SK-N-SH treated with all-trans-retinoic acid at 6 μM for 48 hours (cell line): ENCODE data around the gene IFNGR1.

ENCODE experiments used
- ARNTL ChIP-seq: fragments of 450-650 bp; formaldehyde crosslinking; IDR thresholded peaks from 2 replicates; pipeline ENCODE4 v1.5.0; 2020; ENCODE audit warnings: low read depth, mild to moderate bottlenecking, moderate library complexity, borderline replicate concordance
- ESRRG ChIP-seq: fragments of 250-450 bp; sonication (Bioruptor Pico); IDR thresholded peaks from 2 replicates; pipeline ENCODE4 v1.6.1; 2021; ENCODE audit warnings: mild to moderate bottlenecking
- GLIS3 ChIP-seq: fragments of 250-450 bp; sonication (Bioruptor Pico); IDR thresholded peaks from 2 replicates; pipeline ENCODE4 v1.5.0; 2020; ENCODE audit warnings: mild to moderate bottlenecking, moderate library complexity
- RARB ChIP-seq: fragments of 250-450 bp; sonication (Bioruptor Pico); IDR thresholded peaks from 2 replicates; pipeline ENCODE4 v1.8.0; 2021; ENCODE audit warnings: mild to moderate bottlenecking, moderate library complexity
- ZFP30 ChIP-seq: fragments of 450-650 bp; formaldehyde crosslinking; IDR thresholded peaks from 2 replicates; pipeline ENCODE4 v1.5.0; 2022; ENCODE audit warnings: mild to moderate bottlenecking, moderate library complexity
- TF ChIP-seq, protein P1 (sequence below): fragments of 250-450 bp; sonication (Bioruptor Pico); IDR thresholded peaks from 2 replicates; pipeline ENCODE4 v1.5.1; 2020; ENCODE audit warnings: low read depth, mild to moderate bottlenecking, moderate library complexity

DNA sequence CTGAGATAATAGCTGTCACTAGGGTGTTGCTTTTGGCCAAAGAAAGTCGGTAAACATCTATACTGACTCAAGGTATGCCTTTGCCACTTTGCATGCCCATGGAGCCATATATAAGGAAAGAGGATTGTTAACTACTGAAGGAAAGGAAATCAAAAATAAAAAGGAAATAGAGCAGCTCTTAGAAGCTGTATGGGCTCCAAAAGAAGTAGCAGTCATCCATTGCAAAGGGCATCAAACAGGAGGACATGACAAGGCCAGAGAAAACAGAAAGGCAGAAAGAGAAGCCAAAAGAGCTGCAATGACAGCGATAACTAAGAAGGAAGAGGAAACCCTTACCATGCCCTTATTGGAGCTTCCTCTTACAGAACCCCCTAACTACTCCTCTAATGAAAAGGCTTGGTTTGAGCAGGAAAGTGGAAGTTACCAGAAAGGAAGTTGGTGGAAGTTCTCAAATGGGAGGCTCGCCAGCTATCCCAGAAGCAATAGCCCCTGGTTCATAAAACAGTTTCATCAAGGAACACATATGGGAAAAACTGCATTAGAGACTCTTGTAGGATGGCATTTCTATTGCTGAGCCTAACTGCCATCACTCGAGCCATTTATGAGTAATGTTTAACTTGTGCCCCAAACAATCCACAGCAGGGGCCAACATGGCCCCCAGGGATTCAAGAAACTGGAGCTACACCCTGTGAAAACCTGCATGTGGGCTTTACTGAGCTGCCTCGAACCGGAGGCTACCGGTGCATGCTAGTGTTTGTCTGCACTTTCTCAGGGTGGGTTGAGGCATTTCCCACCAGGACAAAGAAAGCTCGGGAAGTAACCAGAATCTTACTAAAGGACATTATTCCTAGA lies 52.7 kb downstream of the IFNGR1 start:
- TF ChIP-seq ZFP30 (CRISPR knock-in tag) (no peak), ARNTL (CRISPR knock-in tag) (no peak), ESRRG (CRISPR knock-in tag) (no peak), GLIS3 (no peak), RARB (CRISPR knock-in tag) (no peak)
- TF ChIP-seq, protein P1, sequence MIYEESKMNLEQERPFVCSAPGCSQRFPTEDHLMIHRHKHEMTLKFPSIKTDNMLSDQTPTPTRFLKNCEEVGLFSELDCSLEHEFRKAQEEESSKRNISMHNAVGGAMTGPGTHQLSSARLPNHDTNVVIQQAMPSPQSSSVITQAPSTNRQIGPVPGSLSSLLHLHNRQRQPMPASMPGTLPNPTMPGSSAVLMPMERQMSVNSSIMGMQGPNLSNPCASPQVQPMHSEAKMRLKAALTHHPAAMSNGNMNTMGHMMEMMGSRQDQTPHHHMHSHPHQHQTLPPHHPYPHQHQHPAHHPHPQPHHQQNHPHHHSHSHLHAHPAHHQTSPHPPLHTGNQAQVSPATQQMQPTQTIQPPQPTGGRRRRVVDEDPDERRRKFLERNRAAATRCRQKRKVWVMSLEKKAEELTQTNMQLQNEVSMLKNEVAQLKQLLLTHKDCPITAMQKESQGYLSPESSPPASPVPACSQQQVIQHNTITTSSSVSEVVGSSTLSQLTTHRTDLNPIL (CRISPR knock-in tag), result no peak
